H54 (cell line): ENCODE measurements around the gene PRIMA1.

Experiments used
- DNase-seq: peaks from one replicate; pipeline ENCODE4 v3.0.0; 2011; ENCODE audit warnings: low spot score, mixed read lengths; ENCODE audit not compliant: insufficient read length
- FAIRE-seq: peaks from 3 replicates; lab custom pipeline; 2011; peaks lifted over from hg19 to GRCh38; lab: Jason Lieb, UNC
- POLR2A ChIP-seq: IDR thresholded peaks from 2 replicates; pipeline ENCODE4 v1.6.1; 2011; ENCODE audit warnings: low read depth, mild to moderate bottlenecking, low read length

The PRIMA1 gene

GRCh38 chr14:93723001-93723400 lies 65.3 kb downstream of the PRIMA1 start:
- TF ChIP-seq POLR2A = no peak
- DNase-seq = no peak
- FAIRE-seq = no peak

GRCh38 chr14:93720981-93721483 lies 67.3 kb downstream of the PRIMA1 start:
- FAIRE-seq = no peak
- no peak for TF ChIP-seq POLR2A
- DNase-seq = no peak

- DNase-seq (no peak), FAIRE-seq (no peak)
- no peak for TF ChIP-seq POLR2A
Observed at GRCh38 chr14:93720076-93720815, 68.0 kb downstream of the PRIMA1 start.

GRCh38 chr14:93719256-93719655 lies 69.0 kb downstream of the PRIMA1 start:
- FAIRE-seq (no peak), DNase-seq (no peak)
- no peak for TF ChIP-seq POLR2A

GRCh38 chr14:93717668-93718320 lies 70.5 kb downstream of the PRIMA1 start:
- FAIRE-seq = no peak
- no peak for DNase-seq
- no peak for TF ChIP-seq POLR2A

GRCh38 chr14:93716746-93717667 lies 71.3 kb downstream of the PRIMA1 start:
- DNase-seq = no peak
- TF ChIP-seq POLR2A = no peak
- no peak for FAIRE-seq

GRCh38 chr14:93716002-93716745 lies 72.1 kb downstream of the PRIMA1 start:
- DNase-seq (no peak), FAIRE-seq (no peak)
- TF ChIP-seq POLR2A = no peak

- no peak for DNase-seq
- no peak for TF ChIP-seq POLR2A
- FAIRE-seq = no peak
Observed at GRCh38 chr14:93715279-93715927, 72.9 kb downstream of the PRIMA1 start.

GRCh38 chr14:93714605-93715004 lies 73.7 kb downstream of the PRIMA1 start:
- TF ChIP-seq POLR2A = no peak
- FAIRE-seq = no peak
- DNase-seq = no peak

- TF ChIP-seq POLR2A = no peak
- FAIRE-seq = no peak
- DNase-seq = no peak
Observed at GRCh38 chr14:93713726-93714405, 74.4 kb downstream of the PRIMA1 start.

- no peak for TF ChIP-seq POLR2A
- no peak for DNase-seq
- no peak for FAIRE-seq
Observed at GRCh38 chr14:93712838-93713724, 75.2 kb downstream of the PRIMA1 start.
